Measurements from ENCODE around the gene RXRA. TPM values are rescaled to one million over a fixed set of nuclear protein-coding genes. Genes with fewer than 3 reads are reported as not detected.
A peak's percentile ranks its signal among the peaks of the same experiment; 100 is the strongest.

The RXRA gene
- total RNA-seq, 1 experiment from 2014 or later: 20.4 TPM

GRCh38 chr9:134413890-134414623 lies 87.8 kb downstream of the RXRA start:
- peak; percentile 72 for DNase-seq (ENCODE audit: low read depth)

GRCh38 chr9:134414900-134415425 lies 88.7 kb downstream of the RXRA start:
- DNase-seq (ENCODE audit: low read depth): no peak

- DNase-seq (ENCODE audit: low read depth): no peak
Observed at GRCh38 chr9:134416385-134417015, 90.2 kb downstream of the RXRA start.

GRCh38 chr9:134418354-134418753 lies 92.1 kb downstream of the RXRA start:
- no peak for DNase-seq (ENCODE audit: low read depth)

- DNase-seq (ENCODE audit: low read depth): no peak
Observed at GRCh38 chr9:134419000-134419683, 92.9 kb downstream of the RXRA start.

GRCh38 chr9:134419684-134420076 lies 93.4 kb downstream of the RXRA start:
- DNase-seq (ENCODE audit: low read depth): no peak

GRCh38 chr9:134420281-134420845 lies 94.1 kb downstream of the RXRA start:
- DNase-seq (ENCODE audit: low read depth): no peak

- DNase-seq (ENCODE audit: low read depth): no peak
Observed at GRCh38 chr9:134420974-134421432, 94.7 kb downstream of the RXRA start.

- DNase-seq (ENCODE audit: low read depth): no peak
Observed at GRCh38 chr9:134421888-134422287, 95.6 kb downstream of the RXRA start.

GRCh38 chr9:134422301-134423090 lies 96.2 kb downstream of the RXRA start:
- no peak for DNase-seq (ENCODE audit: low read depth)

GRCh38 chr9:134423166-134423565 lies 96.9 kb downstream of the RXRA start:
- DNase-seq (ENCODE audit: low read depth): no peak

GRCh38 chr9:134423749-134424148 lies 97.5 kb downstream of the RXRA start:
- DNase-seq (ENCODE audit: low read depth): no peak

GRCh38 chr9:134424818-134425217 lies 98.6 kb downstream of the RXRA start:
- no peak for DNase-seq (ENCODE audit: low read depth)

- no peak for DNase-seq (ENCODE audit: low read depth)
Observed at GRCh38 chr9:134425401-134425800, 99.1 kb downstream of the RXRA start.

- DNase-seq (ENCODE audit: low read depth): no peak
Observed at GRCh38 chr9:134425812-134426211, 99.6 kb downstream of the RXRA start.

GRCh38 chr9:134426436-134426835 lies 100.2 kb downstream of the RXRA start:
- no peak for DNase-seq (ENCODE audit: low read depth)

- DNase-seq (ENCODE audit: low read depth): no peak
Observed at GRCh38 chr9:134427153-134427782, 101.0 kb downstream of the RXRA start.

GRCh38 chr9:134428559-134428958 lies 102.3 kb downstream of the RXRA start:
- no peak for DNase-seq (ENCODE audit: low read depth)

- DNase-seq (ENCODE audit: low read depth): no peak
Observed at GRCh38 chr9:134429007-134429406, 102.8 kb downstream of the RXRA start.

- DNase-seq (ENCODE audit: low read depth): no peak
Observed at GRCh38 chr9:134429481-134429880, 103.2 kb downstream of the RXRA start.

- no peak for DNase-seq (ENCODE audit: low read depth)
Observed at GRCh38 chr9:134431095-134431494, 104.8 kb downstream of the RXRA start.

Measured in LHCN-M2 (cell line).